Measurements from ENCODE around the gene FAM117A.

Gene FAM117A

GRCh38 chr17:49738456-49739163 is 25.3 kb downstream of the FAM117A start:
- no peak for TF ChIP-seq CTCF (IDR thresholded peaks at IDR 0.05; ENCODE audit: insufficient read depth, missing control alignments)
- DNase-seq (ENCODE audit: insufficient read length, low spot score) (no peak), FAIRE-seq (no peak)

DNA sequence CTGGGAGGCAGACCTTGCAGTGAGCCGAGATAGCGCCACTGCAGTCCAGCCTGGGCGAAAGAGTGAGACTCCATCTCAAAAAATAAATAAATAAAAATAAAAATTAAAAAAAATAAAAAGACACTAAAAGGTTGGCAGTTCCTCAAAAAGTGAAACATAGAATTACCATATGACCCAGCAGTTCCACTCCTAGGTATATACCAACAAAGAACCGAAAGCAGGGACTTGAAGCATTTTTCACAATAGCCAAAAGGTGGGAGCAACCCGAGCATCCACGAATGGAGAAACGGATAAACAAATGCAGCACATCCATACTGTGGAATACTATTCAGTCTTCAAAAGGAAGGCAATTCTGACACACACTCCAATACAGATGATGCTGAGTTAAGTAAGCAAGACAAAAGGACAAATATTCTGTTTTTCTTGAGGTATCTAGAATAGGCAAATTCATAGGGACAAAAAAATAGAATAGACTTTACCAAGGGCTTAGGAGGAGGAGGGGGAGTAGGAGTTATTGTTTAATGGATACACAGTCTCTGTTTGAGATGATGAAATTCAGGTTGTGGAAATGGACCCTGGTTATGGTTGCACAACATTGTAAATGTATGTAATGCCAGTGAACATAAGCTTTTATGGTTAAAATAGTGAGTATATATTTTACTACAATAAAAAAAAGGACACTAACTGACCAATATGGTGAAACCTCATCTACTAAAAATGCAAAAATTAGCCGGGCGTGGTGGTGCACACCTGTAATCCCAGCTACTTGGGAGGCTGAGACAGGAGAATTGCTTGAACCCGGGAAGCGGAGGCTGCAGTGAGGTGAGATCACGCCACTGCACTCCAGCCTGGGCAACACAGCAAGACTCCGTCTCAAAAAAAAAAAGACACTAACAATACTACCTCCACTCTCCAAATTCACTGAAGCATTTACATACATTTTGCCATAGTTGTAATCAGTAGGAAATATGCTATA is 29.1 kb downstream of the FAM117A start:
- FAIRE-seq: no peak
- no peak for TF ChIP-seq CTCF (IDR thresholded peaks at IDR 0.05; ENCODE audit: insufficient read depth, missing control alignments)
- no peak for DNase-seq (ENCODE audit: insufficient read length, low spot score)

- no peak for TF ChIP-seq CTCF (IDR thresholded peaks at IDR 0.05; ENCODE audit: insufficient read depth, missing control alignments)
- no peak for FAIRE-seq
- DNase-seq (ENCODE audit: insufficient read length, low spot score): no peak
These were observed 32.5 kb downstream of the FAM117A start for GRCh38 chr17:49731435-49731831.

DNA sequence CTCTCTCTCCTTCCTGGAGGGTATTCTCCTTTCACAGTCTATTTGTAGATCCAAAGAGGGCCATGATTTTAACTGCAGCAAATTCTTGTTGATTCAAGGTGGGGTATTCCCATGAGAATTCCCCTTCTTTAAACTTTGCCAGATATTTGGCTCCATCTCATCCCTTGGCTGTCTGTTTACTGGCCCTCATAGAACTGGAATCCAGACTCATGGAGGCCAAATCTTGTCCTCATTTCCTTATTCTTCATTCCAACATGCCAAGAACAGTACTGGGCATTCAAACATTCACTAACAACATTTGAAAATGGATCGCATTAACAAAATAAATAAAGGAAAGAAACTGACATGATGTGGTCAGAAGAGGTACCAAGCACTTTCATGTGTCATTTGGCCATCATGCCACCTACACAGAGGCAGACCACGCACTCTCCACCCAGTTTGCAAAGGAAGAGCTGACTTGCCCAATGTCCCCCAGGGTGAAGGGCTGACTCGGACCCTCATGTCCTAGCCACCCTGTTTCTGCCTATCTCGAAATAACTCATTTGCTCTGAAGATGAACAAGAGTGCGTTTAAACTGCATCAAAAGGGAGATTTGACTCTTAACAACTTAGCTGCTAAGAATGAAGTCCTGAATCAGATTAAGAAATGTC is 33.0 kb downstream of the FAM117A start:
- DNase-seq (ENCODE audit: insufficient read length, low spot score) (no peak), FAIRE-seq (no peak)
- TF ChIP-seq CTCF (IDR thresholded peaks at IDR 0.05; ENCODE audit: insufficient read depth, missing control alignments): no peak

GRCh38 chr17:49730078-49730784 is 33.7 kb downstream of the FAM117A start:
- no peak for FAIRE-seq
- no peak for TF ChIP-seq CTCF (IDR thresholded peaks at IDR 0.05; ENCODE audit: insufficient read depth, missing control alignments)
- DNase-seq (ENCODE audit: insufficient read length, low spot score): no peak

DNA sequence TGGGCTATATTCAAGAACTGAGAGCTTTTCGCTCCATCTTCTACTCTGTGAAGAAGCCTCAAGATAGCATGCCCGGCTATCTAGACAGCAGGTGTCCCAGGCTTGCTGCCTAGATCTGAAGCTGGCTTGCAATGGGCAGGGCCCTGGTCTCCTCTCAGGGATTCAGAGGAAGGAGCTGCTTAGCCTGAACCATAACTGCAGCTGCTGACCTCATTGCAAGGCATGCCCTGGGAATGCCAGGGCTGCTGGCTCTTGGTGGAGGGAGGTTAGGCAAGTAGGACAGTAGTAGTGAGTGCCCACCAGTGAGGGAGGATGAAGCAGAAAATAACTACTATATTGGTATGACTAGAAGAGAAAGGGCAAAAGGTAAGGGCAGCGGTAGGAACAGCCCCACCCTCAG is 34.9 kb downstream of the FAM117A start:
- FAIRE-seq (no peak), DNase-seq (ENCODE audit: insufficient read length, low spot score) (no peak)
- no peak for TF ChIP-seq CTCF (IDR thresholded peaks at IDR 0.05; ENCODE audit: insufficient read depth, missing control alignments)
